HT-29 (cell line): ENCODE data around the gene CGNL1. TPM values are rescaled to one million over a fixed set of nuclear protein-coding genes. Genes with fewer than 3 reads are reported as not detected.

ENCODE experiments used
- DNase-seq: peaks from one replicate; pipeline ENCODE4 v3.0.0-alpha.2; 2015; ENCODE audit warnings: low spot score
- total RNA-seq: library from RNA; depleted of rRNA; stranded (reverse); fragments of >200 nt; shearing (Covaris generic); gene quantifications from 2 replicates; pipeline ENCODE4 v1.2.3, GENCODE V29; 2014; rRNA removed

CGNL1 gene, protein sequence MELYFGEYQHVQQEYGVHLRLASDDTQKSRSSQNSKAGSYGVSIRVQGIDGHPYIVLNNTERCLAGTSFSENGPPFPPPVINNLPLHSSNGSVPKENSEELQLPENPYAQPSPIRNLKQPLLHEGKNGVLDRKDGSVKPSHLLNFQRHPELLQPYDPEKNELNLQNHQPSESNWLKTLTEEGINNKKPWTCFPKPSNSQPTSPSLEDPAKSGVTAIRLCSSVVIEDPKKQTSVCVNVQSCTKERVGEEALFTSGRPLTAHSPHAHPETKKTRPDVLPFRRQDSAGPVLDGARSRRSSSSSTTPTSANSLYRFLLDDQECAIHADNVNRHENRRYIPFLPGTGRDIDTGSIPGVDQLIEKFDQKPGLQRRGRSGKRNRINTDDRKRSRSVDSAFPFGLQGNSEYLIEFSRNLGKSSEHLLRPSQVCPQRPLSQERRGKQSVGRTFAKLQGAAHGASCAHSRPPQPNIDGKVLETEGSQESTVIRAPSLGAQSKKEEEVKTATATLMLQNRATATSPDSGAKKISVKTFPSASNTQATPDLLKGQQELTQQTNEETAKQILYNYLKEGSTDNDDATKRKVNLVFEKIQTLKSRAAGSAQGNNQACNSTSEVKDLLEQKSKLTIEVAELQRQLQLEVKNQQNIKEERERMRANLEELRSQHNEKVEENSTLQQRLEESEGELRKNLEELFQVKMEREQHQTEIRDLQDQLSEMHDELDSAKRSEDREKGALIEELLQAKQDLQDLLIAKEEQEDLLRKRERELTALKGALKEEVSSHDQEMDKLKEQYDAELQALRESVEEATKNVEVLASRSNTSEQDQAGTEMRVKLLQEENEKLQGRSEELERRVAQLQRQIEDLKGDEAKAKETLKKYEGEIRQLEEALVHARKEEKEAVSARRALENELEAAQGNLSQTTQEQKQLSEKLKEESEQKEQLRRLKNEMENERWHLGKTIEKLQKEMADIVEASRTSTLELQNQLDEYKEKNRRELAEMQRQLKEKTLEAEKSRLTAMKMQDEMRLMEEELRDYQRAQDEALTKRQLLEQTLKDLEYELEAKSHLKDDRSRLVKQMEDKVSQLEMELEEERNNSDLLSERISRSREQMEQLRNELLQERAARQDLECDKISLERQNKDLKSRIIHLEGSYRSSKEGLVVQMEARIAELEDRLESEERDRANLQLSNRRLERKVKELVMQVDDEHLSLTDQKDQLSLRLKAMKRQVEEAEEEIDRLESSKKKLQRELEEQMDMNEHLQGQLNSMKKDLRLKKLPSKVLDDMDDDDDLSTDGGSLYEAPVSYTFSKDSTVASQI
- 0.29 and 0.36 TPM in 2 replicates for total RNA-seq

DNA sequence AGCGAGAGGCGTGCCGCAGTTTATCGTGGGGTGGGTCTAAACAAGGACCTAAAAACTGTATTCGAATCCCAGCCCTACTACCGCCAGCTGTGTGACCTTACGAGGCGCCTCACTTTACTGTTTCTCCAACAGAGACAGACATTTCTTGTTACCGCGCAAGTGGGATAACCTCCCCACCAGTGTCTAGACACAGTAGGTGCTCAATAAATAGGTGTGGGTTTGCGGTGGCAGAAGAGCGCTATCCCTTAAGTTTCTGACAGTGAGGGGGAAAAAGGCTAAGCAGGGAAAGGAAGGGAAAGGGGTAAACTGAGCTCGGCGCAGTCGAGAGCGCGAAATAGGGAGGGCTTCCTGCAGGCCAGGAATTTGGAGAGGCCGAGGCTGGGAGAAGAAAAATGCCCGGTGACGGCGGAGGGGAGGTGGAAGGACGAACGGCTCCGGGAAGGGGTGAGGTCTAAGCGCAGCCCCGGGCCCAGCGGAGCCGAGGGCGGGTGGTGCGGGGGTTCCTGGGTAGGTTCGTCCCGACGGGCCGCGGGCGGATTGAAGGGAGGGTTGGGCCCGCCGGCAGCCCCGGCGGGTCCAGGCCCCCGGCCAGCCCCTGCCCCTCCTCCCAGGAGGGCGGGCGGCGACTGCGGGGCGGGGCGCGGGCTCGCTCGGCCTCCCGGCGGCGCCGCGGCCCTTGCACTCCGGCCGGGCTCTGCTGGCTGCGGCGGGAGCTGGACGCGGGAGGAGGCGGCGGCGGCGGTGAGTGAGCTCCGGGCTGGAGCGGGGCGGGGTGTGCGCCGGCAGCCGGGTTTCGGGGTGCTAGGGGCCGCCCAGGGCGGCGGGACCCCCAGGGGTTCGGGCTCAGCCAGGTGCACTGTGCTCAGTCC is at the start of gene CGNL1:
TSS of gene CGNL1 (plus strand) at position 679 of the 869 bp plus-strand sequence. CDS start 61,495 bp downstream, outside the sequence.
- DNase-seq, result no peak

DNA sequence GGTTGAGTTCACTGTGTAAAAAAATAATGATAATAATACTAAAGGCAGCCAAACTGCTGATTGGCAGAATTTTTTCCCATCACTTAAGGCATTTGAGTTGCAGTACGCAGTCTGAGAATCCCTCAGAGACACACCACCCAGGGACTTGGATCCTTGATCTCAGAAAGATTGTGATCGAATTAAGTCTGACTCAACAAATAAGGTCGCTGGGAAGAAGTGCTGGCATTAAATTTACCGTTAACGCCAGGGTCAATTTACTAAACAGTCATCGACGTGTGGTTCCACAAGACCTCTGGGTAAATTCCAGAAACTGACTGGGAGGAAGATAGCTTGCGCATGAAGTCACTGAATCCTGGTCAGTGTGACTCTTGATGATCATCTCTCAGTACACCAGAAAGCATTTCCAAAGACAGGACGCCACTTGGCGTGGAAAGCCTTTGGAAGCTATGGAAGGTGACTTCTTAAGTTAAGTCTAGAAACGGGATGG is 48.3 kb upstream of the CGNL1 start:
- no peak for DNase-seq

DNA sequence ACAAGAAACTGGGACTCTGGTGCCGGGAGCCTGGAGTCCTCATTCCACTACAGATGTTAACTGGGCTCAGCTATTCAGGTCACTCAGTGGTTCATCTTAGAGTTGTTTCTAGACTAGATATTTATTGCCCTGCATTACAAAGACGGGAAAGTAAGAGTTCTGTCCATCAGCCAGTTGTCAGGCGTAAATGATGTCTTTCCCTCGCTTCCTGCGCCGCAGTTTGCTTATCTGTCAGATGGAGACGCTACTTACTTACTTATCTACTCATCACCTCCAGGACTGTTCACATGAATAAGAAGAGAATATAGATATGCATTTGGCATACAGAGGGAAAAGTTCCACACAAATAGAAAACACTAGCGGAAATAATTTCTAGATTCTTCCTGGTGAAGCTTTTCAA is 47.8 kb upstream of the CGNL1 start:
- DNase-seq, result no peak

DNA sequence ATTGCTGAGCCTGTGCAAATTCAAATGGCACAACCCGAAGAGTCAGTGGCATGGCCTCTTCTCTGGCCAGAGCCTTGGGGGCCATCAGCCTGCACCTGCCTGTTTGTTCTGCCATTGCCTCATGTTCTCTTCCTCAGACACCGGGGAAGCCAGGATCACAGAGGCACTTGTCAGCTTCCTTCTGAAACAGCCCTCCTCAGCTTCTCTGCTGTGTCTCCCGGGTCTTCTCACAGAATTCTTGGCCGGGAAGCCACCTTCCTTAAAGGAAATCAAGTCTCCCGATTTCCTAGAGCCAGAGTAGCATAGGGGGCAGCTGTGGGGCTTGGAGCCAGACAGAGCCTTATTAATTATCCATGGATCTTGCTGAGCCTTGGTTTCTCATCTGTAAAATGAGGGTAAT is 47.4 kb upstream of the CGNL1 start:
- no peak for DNase-seq

DNA sequence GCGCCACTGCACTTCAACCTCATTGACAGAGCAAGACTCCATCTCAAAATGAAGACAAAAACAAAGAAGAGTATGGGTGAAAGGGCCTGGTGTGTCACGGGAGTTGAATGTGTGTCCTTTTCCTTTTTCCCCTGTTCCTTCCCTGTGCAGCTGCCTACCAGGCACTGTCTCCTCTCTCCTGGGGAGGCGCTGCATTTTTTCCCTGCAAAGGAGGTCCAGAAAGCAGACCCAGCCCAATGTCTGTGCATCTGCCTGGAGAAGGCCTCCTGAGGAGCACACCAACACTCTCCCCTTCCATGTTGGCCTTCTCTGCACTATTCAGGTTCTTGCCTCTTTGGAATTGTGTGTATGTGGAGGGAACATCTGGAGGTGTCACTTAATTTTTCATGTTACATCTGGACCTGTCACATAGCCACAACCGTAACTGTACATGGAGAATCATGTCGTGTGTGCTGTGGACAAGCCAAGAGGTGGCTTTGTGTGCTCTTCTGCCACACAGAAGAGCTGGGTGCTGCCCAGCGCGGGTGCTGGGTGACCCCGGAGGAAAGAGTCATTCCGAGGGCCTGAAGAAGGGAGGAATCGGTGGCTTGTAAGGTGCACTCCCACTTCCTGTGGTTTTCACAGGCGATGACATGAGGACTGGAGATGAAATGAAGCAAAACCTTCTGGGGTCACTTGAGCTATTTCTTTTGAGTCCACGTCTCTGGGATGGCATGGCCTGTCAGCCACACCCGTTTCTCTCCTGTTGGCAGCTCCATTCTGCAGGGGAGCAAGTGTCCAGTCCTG is 46.5 kb upstream of the CGNL1 start:
- no peak for DNase-seq

DNA sequence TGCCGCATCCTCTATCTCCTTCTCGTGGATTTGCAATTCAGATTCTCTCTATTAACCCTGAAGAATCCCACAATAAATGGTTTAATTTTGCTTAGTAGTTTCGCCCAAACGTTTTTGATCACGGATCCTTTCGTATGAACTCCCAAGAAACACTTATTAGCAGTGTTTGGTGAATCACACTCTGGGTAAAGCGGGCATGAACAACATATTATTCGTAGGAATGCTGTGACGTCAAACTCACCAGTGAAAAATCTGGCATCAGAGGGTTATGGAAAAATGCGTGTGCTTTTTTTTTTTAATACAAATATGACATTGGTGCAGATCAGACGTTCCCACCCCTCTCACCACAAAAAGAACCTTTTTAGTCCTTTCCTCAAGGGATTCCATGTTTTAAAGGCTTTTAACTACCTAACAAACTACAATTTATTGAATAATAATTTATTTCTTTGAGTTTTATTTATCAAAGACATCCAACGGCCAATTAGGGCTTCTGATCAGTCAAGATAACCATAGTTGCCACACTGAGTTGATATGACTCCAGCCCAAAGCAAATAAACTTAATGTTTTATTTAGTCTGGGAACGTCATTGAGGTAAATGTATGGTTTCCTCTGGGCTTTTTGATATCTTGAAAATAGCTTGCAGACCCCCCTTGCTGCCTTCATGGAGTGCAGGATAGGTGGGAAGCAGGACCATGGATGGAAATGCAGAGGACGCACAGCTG is 45.5 kb upstream of the CGNL1 start:
- DNase-seq, result no peak

DNA sequence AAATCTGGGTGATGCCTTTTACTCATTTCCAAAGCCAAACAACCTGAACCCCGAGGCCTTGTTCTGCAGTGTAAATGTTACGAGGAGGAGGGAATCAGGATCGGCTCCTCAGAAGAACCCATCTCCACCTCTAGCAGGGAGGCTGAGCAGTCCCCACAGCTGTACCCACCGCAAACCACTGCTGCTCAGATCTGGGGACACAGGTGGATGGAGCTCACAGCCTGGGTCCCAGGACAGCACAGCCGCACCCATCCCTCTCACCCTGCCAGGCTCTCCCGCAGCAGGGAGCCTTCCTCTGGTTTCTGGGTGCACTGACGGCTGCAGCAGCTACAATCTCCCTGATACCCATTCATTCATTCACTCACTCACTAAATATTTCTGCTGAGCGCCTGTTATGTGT is 44.0 kb upstream of the CGNL1 start:
- no peak for DNase-seq

DNA sequence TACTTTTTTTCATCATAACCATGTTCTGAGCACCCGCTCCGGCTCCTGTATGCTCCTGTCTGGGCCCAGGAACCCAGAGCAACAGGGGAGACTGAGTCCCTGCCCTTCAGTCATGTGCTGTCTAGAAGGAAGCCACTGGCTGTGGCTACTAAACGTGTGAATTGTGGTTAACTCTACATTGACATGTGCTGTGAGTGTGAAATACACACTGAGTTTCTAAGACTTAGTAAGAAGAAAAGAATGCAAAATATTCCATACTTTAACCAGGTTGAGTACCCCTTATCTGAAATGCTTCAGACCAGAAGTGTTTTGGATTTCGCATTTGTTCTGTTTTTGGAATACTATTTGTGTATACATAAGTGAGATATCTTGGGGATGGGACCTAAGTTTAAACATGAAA is 42.8 kb upstream of the CGNL1 start:
- DNase-seq, result no peak

DNA sequence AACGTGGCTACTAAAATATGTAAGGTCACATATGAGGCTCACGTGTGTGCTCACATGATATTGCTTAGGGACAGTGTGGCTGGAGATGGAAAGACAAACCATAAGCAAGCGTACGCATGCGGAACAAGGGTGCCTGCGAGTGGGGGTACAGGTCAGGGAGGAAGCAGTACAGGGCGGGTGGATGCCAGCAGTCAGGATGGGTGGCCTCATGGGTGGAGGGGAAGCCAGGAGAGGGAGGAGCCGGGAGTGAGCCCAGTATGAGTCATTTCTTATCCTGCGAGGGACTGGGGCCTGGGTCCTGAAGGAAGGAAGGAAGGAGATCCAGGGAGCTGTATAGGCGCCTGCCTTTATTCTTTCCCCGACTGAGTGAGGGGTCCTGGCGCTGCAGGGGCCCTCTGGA is 42.0 kb upstream of the CGNL1 start:
- peak; percentile 85 for DNase-seq

DNA sequence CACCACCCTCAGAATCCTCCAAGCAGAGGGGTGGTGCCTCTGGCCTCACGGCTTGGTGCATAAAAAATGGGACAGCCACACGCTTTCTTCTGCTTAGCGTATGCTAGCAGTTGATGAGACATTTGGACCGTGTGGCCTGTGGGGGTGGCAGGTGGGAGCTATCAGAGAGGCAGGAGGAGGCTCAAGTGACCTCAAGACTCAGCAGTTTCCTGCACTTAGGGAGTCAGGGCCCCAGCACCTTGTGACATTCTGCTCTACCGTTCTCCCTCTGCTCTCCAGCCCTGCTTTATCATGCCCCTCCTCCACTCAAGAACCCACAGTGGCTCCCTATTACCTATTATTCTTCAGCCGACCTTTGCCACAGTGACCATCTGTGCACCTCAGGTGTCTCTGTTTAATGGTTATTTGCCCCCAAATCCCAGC is 41.0 kb upstream of the CGNL1 start:
- no peak for DNase-seq

DNA sequence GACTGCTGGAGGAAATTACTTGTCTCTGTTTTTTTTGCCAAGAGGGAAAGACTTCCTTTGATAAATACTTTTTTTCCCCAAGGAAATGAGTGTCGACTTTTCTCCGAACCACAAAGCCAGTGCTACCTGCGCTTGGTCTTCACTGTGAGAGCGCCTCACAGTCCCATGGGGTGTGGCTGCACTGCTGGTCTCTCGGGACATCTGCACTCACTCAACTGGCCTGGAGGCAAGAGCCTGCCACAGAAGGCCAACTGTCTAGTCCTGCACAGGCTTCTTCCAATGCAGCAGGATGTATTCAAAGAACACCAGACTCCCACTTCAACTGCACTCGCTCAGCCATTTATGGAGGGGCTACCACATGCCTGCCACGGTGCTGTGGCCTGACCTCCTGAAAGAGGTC is 40.6 kb upstream of the CGNL1 start:
- DNase-seq, result no peak

DNA sequence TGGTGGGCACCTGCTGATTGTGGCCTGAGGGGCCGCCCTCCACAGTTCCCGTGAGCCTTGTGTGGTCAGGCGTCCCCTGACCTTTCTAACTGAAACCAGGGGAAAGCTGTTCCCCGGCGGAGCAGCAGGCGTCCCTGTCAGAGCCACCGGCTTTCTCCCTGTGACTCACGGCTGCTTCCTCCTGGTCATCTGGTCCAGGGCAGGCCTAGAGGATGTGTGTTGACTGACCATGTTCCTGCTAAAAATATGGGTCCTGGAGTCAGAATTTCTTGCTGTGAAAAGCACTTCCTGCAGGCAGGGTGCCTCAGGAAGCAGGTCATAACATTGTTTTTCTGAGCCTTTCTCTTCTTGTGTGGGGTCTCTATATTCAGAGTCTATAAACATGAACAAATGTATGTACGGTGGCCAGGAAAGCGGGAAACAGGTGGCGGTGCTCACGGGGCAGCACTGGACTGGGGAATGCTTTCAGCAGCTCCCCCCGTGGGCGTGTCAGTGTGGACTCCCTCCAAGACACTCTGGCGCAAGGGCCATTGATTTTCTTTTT is 38.4 kb upstream of the CGNL1 start:
- DNase-seq, result peak; percentile 50

DNA sequence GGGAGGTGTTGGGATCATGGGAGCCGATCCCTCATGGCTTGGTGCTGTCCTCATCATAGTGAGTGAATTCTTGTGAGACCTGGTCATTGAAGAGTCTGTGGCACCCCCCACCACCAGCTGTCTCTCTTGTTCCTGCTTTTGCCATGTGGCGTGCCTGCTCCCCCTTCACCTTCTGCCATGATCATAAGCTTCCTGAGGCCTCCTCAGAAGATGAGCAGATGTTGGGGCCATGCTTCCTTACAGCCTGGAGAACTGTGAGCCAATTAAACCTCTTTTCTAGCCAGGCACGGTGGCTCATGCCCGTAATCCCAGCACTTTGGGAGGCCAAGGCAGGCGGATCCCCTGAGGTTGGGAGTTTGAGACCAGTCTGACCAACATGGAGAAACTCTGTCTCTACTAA is 37.0 kb upstream of the CGNL1 start:
- DNase-seq, result no peak

DNA sequence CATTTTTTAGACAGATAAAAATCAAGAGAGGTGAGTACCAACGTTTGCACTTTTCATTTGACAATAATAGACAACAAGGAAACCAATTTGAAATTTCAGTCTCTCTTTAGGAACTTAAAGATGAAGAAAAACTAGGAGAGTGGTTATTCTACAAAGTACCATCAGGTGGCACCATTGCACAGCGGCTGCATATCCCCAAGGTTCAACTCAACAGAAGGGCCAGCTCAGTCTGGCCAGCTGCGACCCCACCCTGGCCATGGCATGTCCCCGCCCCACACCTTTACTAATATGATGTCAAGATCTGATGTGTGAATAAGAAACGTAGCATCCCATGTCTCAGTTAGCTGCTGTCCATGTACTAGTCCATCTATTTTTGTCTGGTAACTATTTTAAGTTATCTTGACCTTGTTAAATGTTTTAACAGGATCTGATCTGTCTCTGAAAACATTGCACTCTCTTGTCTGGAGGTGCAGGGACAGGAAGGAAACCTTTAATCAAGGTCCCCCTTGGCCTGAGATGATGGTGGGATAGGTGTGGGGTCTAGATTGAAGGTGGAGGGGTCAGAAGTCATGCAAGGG is 35.5 kb upstream of the CGNL1 start:
- peak; percentile 83 for DNase-seq

DNA sequence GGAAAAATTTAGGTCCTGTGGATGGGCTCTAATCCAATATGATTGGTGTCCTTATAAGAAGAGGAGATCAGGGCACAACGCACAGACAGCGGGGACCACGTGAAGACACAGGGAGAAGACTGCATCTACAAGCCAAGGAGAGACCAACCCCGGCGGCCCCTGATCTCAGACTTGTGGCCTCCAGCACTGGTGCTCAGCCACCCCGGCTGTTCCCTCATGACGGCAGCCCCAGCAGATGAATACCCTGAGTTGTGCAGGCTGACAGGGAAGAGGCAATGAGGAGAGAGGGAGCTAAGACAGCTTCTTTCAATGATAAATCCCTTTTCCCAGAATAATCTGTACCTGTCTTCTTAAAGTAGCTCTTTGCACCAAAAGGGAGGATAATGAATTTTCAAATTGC is 33.3 kb upstream of the CGNL1 start:
- no peak for DNase-seq

DNA sequence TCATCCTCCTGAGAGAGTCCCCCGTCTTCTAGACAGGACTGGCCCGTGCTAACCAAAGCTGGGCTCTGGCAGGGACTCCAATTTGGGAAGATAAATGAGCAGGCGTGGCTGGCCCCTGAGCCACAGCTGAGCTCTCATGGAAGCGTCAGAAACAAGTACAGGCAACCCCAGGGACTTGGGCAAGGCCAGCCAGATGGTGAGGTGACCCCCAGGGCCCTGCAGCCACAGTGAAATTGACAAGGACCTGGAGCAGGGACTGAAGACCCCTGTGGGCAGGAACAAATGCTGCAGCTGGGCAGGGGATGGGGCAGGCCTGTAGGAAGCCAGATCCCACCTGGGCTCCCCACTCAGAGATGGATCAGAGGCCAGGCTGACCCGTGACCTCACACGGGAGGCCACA is 32.8 kb upstream of the CGNL1 start:
- no peak for DNase-seq

DNA sequence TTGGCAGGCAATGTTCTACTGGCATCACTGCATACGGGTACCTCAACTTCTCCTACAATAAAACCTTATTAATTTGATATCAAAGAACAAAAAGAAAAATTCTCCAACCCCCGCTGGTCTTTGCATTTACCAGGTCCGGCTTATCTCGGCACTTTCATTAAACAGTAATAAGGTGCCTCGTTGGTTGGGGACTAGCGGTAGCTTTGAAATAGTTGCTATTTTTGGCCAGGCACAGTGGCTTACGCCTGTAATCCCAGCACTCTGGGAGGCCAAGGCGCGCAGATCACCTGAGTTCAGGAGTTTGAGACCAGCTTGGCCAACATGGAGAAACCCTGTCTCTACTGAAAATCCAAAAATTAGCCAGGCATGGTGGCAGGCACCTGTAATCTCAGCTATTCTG is 32.0 kb upstream of the CGNL1 start:
- no peak for DNase-seq

DNA sequence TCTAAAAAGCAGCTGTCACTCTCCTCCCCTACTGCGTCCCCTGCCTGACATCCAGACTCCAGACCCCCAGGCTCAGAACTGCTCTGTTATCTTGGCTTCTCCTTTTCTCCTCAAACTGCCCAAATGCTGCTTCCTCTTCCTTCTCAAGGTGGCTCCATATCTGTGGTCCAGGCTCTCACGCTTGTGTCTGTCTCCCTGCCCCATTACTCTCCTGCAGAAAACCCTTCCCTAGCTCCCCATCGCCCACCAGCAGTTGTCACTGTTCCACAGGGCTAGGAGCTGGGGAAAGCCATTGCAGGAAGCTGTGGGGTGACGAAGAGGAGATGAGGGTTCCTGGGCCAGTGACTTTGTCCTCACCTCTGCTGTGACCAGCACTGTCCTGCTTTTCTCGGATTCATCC is 30.7 kb upstream of the CGNL1 start:
- DNase-seq, result peak; percentile 50

DNA sequence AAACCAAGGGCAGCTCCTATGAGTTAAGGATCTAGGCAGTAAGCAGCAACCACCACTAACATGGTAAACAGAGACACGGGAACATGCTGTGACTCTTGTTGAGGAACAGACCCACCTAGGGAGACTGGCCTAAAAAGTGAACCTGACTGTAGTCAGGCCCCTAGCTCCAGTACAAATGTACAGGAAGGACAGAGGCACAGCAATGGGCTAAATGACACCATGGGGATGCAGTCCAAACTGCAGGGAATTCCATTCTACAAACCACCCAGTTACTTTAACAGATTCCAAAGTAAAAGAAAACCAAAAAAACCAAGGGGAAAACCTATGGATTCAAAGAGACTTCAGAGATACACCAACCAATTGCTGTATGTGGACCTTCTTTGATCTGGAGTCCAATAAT is 28.2 kb upstream of the CGNL1 start:
- DNase-seq, result no peak
